COLO668 (cell line): ENCODE measurements around the gene RAG2.
"Not testable (repeated sequence)": the region's sequence is repeated elsewhere in the genome, so short reads cannot be mapped to it uniquely, and the experiment has no call there.

Source experiments
- DNase-seq: peaks from one replicate; lab custom pipeline; 2025; ENCODE audit not compliant: unreplicated experiment; lab: John Stamatoyannopoulos, UW

RAG2 gene

GRCh38 chr11:36557390-36557789 lies 40.6 kb downstream of the RAG2 start:
- not testable (repeated sequence) for DNase-seq

GRCh38 chr11:36550385-36551115 lies 47.5 kb downstream of the RAG2 start:
- no peak for DNase-seq
